Astrocyte of the spinal cord (primary cell): ENCODE results near the gene ASTN2.
A peak's percentile ranks its signal among the peaks of the same experiment; 100 is the strongest.

ENCODE experiments used
- DNase-seq: peaks from one replicate; pipeline ENCODE4 v3.0.0; 2011; ENCODE audit warnings: low read depth, low spot score
- H3K4me3 ChIP-seq: 2 replicates; pipeline ENCODE4 v1.5.1; 2011; ENCODE audit warnings: low read depth, mild to moderate bottlenecking, low read length, moderate library complexity
- in situ Hi-C: cut with HindIII; loops from 2 replicates; pipeline ENCODE4 v1.10.0; 2017; ENCODE audit warnings: low sequenced_read_pairs
- TF ChIP-seq, protein P1 (sequence below): IDR thresholded peaks from 2 replicates; pipeline ENCODE4 v1.5.1; 2012; ENCODE audit warnings: low read depth, mild to moderate bottlenecking, low read length, inconsistent platforms

Gene ASTN2

GRCh38 chr9:116877072-116877471 is 537.8 kb downstream of the ASTN2 start:
- TF ChIP-seq, protein P1, sequence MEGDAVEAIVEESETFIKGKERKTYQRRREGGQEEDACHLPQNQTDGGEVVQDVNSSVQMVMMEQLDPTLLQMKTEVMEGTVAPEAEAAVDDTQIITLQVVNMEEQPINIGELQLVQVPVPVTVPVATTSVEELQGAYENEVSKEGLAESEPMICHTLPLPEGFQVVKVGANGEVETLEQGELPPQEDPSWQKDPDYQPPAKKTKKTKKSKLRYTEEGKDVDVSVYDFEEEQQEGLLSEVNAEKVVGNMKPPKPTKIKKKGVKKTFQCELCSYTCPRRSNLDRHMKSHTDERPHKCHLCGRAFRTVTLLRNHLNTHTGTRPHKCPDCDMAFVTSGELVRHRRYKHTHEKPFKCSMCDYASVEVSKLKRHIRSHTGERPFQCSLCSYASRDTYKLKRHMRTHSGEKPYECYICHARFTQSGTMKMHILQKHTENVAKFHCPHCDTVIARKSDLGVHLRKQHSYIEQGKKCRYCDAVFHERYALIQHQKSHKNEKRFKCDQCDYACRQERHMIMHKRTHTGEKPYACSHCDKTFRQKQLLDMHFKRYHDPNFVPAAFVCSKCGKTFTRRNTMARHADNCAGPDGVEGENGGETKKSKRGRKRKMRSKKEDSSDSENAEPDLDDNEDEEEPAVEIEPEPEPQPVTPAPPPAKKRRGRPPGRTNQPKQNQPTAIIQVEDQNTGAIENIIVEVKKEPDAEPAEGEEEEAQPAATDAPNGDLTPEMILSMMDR, result no peak
- DNase-seq, result peak; percentile 1
- no peak overlapping the region for H3K4me3 ChIP-seq
- in situ Hi-C loops, result no loop called here

GRCh38 chr9:116875576-116875975 is 539.3 kb downstream of the ASTN2 start:
- in situ Hi-C loops, result no loop called here
- no peak overlapping the region for H3K4me3 ChIP-seq
- DNase-seq, result no peak
- TF ChIP-seq, protein P1, result no peak

- DNase-seq, result no peak
- in situ Hi-C loops, result no loop called here
- TF ChIP-seq, protein P1, result no peak
- no peak overlapping the region for H3K4me3 ChIP-seq
Observed at GRCh38 chr9:116873937-116874914, 540.6 kb downstream of the ASTN2 start.

DNA sequence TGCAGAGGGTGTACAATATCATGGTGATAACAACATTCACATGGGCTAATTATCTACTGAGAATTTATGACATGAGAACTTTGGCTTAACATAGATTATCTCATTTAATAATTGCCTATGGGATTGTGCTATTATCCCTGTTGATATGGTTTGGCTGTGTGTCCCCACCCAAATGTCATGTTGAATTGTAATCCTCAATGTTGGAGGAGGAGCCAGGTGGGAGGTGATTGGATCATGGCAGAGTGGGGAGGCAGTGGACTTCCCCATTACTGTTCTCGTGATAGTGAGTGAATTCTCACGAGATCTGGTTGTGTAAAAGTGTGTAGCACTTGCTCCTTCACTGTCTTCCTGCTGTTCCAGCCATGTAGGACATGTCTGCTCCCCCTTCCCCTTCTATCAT is 541.4 kb downstream of the ASTN2 start:
- in situ Hi-C loops, result no loop called here

DNA sequence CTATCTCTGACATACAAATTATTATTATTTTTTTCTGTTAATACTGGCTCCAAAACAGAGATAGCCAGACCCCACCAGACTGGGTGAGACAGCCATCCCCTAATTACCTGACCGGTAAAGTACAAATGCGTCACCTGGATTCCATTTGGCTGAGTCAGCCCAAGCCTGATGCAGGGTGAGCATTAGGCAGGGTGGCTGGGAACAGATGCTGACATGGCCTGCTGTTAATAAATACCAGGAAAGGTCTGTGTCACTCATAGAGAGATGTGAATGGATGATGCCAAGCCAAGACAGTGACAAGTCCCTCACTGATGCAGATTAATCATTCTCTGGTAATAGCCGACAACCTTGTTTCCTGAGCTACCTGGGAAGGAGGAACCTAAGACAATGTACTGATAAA is 544.3 kb downstream of the ASTN2 start:
- TF ChIP-seq, protein P1, result no peak
- no peak overlapping the region for H3K4me3 ChIP-seq
- no peak for DNase-seq
- in situ Hi-C loops, result no loop called here

More for the DNA sequence above, 541.4 kb downstream of the ASTN2 start:
- no peak overlapping the region for H3K4me3 ChIP-seq
- no peak for DNase-seq
- TF ChIP-seq, protein P1, result no peak

- TF ChIP-seq, protein P1, result no peak
Observed at GRCh38 chr9:116868201-116868600, 546.7 kb downstream of the ASTN2 start.

More at GRCh38 chr9:116868201-116868600, 546.7 kb downstream of the ASTN2 start:
- no peak for DNase-seq
- no peak overlapping the region for H3K4me3 ChIP-seq
- in situ Hi-C loops, result no loop called here
